Common myeloid progenitor, CD34-positive (primary cell): ENCODE measurements around the gene RFPL1.

Source experiments
- CTCF ChIA-PET: fragments of 350-600 bp; sonication (Branson Sonifier 250); formaldehyde crosslinking; loops from one replicate; lab custom pipeline; 2021; ENCODE audit warnings: antibody characterized with exemption; lab: Charles Lee
- POLR2A ChIA-PET: fragments of 350-600 bp; sonication (Branson Sonifier 250); formaldehyde crosslinking; loops from one replicate; lab custom pipeline; 2021; ENCODE audit warnings: antibody characterized with exemption; lab: Charles Lee
- DNase-seq, 3 donors: peaks; one replicate each; pipeline versions ENCODE4 v3.0.0 to v3.0.0-alpha.2; 2013
- H3K27ac ChIP-seq, 2 experiments: 1 replicate in 1 of 2; 2 replicates in 1 of 2; pipeline ENCODE4 v1.7.0; 2013; ENCODE audit warnings: inconsistent platforms in 2 of 2, low read length in 2 of 2, mild to moderate bottlenecking in 2 of 2, low read depth in 1 of 2, moderate library complexity in 1 of 2; ENCODE audit not compliant: severe bottlenecking in 2 of 2, insufficient read depth in 1 of 2, poor library complexity in 1 of 2
- H3K27me3 ChIP-seq, 5 experiments: replicated peaks in 2 of 5; 1 replicate in 3 of 5; 2 replicates in 2 of 5; pipeline versions ENCODE4 v1.6.1 to v1.7.0; 2013; ENCODE audit warnings: low read length in 4 of 5, mild to moderate bottlenecking in 2 of 5, moderate library complexity in 2 of 5, inconsistent platforms in 1 of 5; ENCODE audit not compliant: insufficient read depth in 5 of 5, control insufficient read depth in 4 of 5
- H3K36me3 ChIP-seq, 4 experiments: 1 replicate in 2 of 4; 2 replicates in 2 of 4; pipeline versions ENCODE4 v1.6.1 to v1.7.0; 2013; ENCODE audit warnings: low read length in 3 of 4, control low read depth in 1 of 4, mild to moderate bottlenecking in 1 of 4; ENCODE audit not compliant: control insufficient read depth in 4 of 4, insufficient read depth in 4 of 4
- H3K4me1 ChIP-seq, 4 experiments: 1 replicate in 3 of 4; 2 replicates in 1 of 4; pipeline versions ENCODE4 v1.6.1 to v1.7.1; 2013; ENCODE audit warnings: low read length in 3 of 4, mild to moderate bottlenecking in 3 of 4, control low read depth in 1 of 4, inconsistent platforms in 1 of 4, moderate library complexity in 1 of 4; ENCODE audit not compliant: control insufficient read depth in 4 of 4, insufficient read depth in 4 of 4; ENCODE audit errors: control extremely low read depth in 1 of 4
- H3K4me3 ChIP-seq, 7 experiments: 1 replicate in 4 of 7; 2 replicates in 3 of 7; pipeline versions ENCODE4 v1.5.1 to v1.7.0; 2013; ENCODE audit warnings: mild to moderate bottlenecking in 7 of 7, low read length in 6 of 7, moderate library complexity in 6 of 7, inconsistent platforms in 2 of 7, low read depth in 2 of 7, control low read depth in 1 of 7; ENCODE audit not compliant: insufficient read depth in 4 of 7, control insufficient read depth in 1 of 7; ENCODE audit errors: extremely low read depth in 1 of 7
- H3K9me3 ChIP-seq, 5 experiments: 1 replicate in 4 of 5; 2 replicates in 1 of 5; pipeline versions ENCODE4 v1.6.1 to v1.7.1; 2013; ENCODE audit warnings: low read length in 4 of 5, mild to moderate bottlenecking in 2 of 5, inconsistent platforms in 1 of 5, low read depth in 1 of 5, moderate library complexity in 1 of 5; ENCODE audit not compliant: control insufficient read depth in 4 of 5, insufficient read depth in 2 of 5; ENCODE audit errors: control extremely low read depth in 1 of 5
- WGBS: methylation state at CpG from one replicate; pipeline ENCODE4 v1.1.5; 2013; ENCODE audit not compliant: insufficient coverage; 5-methylcytosine and 5-hydroxymethylcytosine counted together

The RFPL1 gene

DNA sequence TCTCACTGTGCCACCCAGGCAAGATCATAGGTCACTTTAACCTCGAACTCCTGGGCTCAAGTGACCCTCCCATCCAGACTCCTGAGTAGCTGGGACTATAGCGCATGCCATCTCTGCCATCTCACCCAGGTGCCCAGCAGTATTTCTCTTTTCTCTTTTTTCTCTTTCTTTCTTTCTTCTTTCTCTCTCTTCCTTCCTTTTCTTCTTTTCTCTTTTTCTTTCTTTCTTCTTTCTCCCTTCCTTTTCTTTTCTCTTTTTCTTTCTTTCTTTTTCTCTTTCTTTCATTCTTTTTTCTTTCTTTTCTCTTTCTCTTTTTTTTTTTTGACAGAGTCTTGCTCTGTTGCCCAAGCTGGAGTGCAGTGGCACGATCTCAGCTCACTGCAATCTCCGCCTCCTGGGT, 13.5 kb downstream of the RFPL1 start:
- DNase-seq: peak in 1 of 3 donors; percentile 11
- POLR2A ChIA-PET: no interaction called here
- Histone ChIP-seq H3K36me3 (no peaks in the 10 kb centered on the region), H3K27ac (no peak overlapping the region), H3K4me3 (no peak overlapping the region), H3K4me1 (no peaks in the 10 kb centered on the region), H3K9me3 (no peaks in the 10 kb centered on the region), H3K27me3 (no peaks in the 10 kb centered on the region)
- 91% methylated on average over 3 of the region's 4 CpGs for WGBS
- CTCF ChIA-PET: interaction anchor here (1.3 kb wide), 1 partner anchor 25 kb away, joined by 3 read pairs; no protein-coding TSS in a partner anchor

DNA sequence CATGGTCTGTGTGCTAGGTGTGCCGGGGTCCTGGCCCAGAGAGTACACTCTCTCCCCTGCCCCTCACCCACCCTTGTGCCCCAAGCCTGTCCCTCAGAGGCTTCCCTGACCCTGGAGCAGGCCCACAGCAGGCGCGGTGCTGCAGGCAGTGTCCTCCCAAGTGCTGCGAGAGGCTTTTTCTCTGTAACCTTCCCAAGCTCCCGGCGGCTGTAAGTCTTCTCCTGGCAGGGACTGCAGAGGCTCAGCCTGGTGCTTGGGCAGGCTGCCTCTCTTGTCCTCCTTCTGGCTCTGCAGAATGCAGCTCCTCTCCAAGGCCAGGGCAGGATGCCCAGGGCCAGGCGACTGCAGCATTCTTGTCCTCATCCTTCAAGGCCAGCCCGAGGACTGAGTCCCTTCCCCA, 15.9 kb downstream of the RFPL1 start:
- no peaks in the 10 kb centered on the region for H3K27me3 ChIP-seq
- CTCF ChIA-PET: no interaction called here
- no peaks in the 10 kb centered on the region for H3K36me3 ChIP-seq
- no peaks in the 10 kb centered on the region for H3K4me1 ChIP-seq
- no peak overlapping the region for H3K4me3 ChIP-seq
- H3K9me3 ChIP-seq: no peaks in the 10 kb centered on the region
- WGBS: 100% methylated on average over 8 of the region's 8 CpGs
- DNase-seq: no peak
- POLR2A ChIA-PET: no interaction called here
- H3K27ac ChIP-seq: no peak overlapping the region

DNA sequence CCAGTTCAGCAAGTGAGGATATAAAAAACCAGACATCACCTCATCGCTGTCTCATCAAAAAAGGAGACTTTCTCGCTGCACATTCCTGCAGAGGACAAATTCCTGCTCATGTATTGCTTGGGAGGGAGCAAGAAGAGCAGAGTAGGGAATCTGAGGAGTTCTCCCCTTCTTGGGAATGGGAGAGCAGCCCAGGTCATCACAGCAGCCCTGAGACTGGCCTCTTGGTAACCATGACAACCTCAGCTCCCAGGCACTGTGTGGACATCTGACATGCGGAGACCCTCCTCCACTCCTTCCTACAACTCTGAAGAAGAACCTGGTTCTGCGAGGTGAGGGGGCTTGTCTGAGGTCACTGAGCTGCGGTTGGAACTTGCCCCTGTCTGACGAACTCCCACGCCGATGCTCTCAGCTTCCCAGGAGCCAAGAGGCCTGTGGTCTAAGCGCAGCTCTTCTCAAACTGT, 17.9 kb downstream of the RFPL1 start:
- CTCF ChIA-PET: no interaction called here
- Histone ChIP-seq H3K27ac (no peak overlapping the region), H3K9me3 (no peaks in the 10 kb centered on the region), H3K36me3 (no peaks in the 10 kb centered on the region), H3K27me3 (no peaks in the 10 kb centered on the region), H3K4me3 (no peak overlapping the region), H3K4me1 (no peaks in the 10 kb centered on the region)
- DNase-seq: no peak
- POLR2A ChIA-PET: no interaction called here
- WGBS: over 99% methylated on average over 7 of the region's 9 CpGs

DNA sequence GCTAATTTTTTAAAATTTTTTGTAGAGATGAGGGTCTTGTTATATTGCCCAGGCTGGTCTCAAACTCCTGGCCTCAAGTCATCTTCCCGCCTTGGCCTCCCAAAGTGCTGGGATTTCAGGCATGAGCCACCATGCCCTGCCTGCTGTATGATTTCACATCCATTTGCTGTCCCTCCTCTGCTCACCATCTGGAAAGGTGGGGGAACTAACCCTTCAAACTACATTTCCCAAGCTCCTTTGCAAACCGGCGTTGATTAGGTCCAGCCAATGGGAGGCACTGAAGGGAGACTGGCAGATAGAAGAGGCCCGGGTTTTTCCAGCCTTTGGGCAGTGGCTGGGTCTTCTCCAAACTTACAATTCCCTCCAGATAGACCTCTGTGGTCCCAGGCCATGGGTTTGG, 19.3 kb downstream of the RFPL1 start:
- POLR2A ChIA-PET: no interaction called here

DNA sequence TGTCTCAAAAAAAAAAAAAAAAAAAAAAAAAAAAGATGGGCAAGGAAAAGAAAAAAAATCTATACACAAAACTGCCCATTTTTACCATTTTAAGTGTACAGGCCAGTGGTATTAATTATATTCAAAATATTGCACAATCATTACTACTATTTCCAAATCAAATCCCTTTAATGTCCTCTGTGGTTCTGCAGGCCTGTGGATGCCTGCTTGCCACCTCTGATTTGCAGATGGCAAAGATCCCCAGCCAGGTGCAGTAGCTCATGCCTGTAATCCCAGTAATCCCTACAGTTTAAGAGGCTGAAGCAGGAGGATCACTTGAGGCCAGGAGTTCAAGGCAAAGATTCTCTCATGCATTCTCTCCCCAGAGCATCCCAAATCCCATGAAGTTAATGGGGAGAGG, 20.2 kb downstream of the RFPL1 start:
- Histone ChIP-seq H3K9me3 (no peaks in the 10 kb centered on the region), H3K27me3 (no peaks in the 10 kb centered on the region), H3K4me1 (no peaks in the 10 kb centered on the region), H3K4me3 (no peak overlapping the region), H3K27ac (no peak overlapping the region), H3K36me3 (no peaks in the 10 kb centered on the region)
- CTCF ChIA-PET: interaction anchor here (1.7 kb wide), 1 partner anchor 13 kb away, joined by 4 read pairs; no protein-coding TSS in a partner anchor
- POLR2A ChIA-PET: no interaction called here
- DNase-seq: no peak

More for the DNA sequence above, 19.3 kb downstream of the RFPL1 start:
- WGBS: 46% methylated on average over 3 of the region's 4 CpGs
- H3K4me1 ChIP-seq: no peaks in the 10 kb centered on the region
- H3K4me3 ChIP-seq: no peak overlapping the region
- DNase-seq: peak; percentile 15 to 55 (median 43)
- H3K9me3 ChIP-seq: no peaks in the 10 kb centered on the region
- no peaks in the 10 kb centered on the region for H3K36me3 ChIP-seq
- no peak overlapping the region for H3K27ac ChIP-seq
- CTCF ChIA-PET: interaction anchor here (0.6 to 1.7 kb wide), 2 partner anchors 13 to 1650 kb away, joined by 3 to 4 read pairs; no protein-coding TSS in a partner anchor
- no peaks in the 10 kb centered on the region for H3K27me3 ChIP-seq

DNA sequence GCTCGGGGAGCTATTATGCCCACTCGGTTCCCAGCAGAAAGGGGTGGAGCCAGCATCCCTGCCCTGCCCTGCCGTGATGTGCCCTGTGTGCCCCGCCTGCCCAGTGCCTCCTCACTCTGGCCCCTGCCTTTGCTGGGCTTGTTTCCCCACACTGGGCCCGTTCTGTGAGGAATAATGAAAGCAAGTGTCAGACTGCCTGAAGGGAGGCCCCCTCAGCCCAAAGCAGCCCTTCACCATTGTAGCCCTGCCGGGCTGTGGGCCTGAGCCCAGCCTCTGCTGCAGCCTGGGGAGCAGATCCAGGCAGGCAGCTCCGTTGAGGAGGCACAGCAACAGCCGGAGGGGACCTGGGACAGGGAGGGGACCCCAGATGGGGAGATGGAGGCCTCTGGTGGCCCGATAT, 21.4 kb downstream of the RFPL1 start:
- 94% methylated on average over 7 of the region's 9 CpGs for WGBS
- DNase-seq: no peak
- POLR2A ChIA-PET: no interaction called here
- Histone ChIP-seq H3K9me3 (no peaks in the 10 kb centered on the region), H3K27ac (no peak overlapping the region), H3K4me1 (no peaks in the 10 kb centered on the region), H3K4me3 (no peak overlapping the region), H3K27me3 (no peaks in the 10 kb centered on the region), H3K36me3 (no peaks in the 10 kb centered on the region)
- CTCF ChIA-PET: interaction anchor here (1.3 kb wide), 1 partner anchor 11 kb away, joined by 3 read pairs; no protein-coding TSS in a partner anchor

DNA sequence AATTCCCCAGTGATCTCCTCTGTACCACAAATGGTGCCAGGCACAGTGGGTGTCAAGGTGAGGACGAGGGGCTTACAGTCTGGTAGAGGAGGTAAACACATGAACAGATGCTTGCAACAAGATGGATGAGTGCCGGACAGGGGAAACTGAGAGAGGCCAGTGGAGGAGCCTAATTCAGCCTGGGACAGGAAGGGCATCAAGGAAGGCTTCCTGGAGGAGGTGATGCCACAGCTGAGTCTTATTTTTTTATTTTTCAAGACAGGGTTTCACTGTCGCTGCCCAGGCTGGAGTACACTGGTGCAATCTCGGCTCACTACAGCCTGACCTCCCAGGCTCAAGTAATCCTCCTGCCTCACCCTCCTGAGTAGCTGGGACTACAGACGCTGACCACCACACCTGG, 22.9 kb downstream of the RFPL1 start:
- WGBS: 95% methylated on average over 3 of the region's 5 CpGs
- CTCF ChIA-PET: no interaction called here

More for the DNA sequence above, 22.9 kb downstream of the RFPL1 start:
- Histone ChIP-seq H3K4me1 (no peaks in the 10 kb centered on the region), H3K36me3 (no peaks in the 10 kb centered on the region), H3K27ac (no peak overlapping the region), H3K9me3 (no peaks in the 10 kb centered on the region), H3K27me3 (no peaks in the 10 kb centered on the region), H3K4me3 (no peak overlapping the region)
- DNase-seq: no peak
- POLR2A ChIA-PET: no interaction called here
